Stimulated activated CD4-positive, alpha-beta T cell treated with anti-CD3 and anti-CD28 coated beads, Interleukin-4, amount 100 ng/mL, for 1 hour (primary cell): Measurements from ENCODE around the gene CLEC20A.

Experiments
- DNase-seq: peaks from one replicate; pipeline ENCODE4 v3.0.0-alpha.2; 2020

The CLEC20A gene

DNA sequence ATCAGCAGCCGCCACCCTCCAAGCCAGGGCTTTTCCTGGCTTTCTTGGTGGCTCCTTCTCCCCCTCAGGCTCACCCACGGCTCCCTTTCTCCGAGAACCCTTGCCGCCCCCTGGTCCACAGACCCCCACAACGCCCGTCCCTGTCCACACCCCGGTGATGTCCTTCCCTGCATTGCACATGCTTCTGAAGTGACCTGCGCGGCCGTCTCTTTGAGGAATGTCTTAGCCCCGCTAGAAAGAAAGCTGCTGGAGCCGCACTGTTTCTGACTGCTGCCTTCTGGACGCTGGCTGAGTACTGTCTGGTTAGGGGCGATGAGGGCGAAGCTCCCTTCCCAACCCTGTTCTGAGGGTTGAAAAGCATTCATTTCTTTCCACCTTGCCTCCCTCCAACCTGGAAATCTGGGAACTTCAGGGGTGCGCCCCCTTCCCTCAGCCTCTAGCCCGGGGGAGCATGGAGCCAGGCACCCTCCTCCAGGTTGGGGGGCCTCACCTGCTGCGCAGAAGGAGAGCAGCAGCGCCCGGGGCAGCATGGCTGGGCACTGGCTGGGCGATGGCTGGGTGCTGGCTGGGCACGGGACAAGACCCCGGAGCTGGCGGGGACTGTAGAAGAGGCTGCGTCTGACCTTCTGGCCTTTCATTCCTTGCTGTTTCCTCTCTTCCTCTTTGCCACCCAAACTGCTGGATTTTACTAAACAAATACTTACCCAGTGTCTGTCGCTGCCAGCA is at the start of gene CLEC20A:
CLEC20A (minus strand) TSS at position 555 of the 726 bp plus-strand sequence; CDS start at position 530, 25 bp downstream.
- DNase-seq: no peak

DNA sequence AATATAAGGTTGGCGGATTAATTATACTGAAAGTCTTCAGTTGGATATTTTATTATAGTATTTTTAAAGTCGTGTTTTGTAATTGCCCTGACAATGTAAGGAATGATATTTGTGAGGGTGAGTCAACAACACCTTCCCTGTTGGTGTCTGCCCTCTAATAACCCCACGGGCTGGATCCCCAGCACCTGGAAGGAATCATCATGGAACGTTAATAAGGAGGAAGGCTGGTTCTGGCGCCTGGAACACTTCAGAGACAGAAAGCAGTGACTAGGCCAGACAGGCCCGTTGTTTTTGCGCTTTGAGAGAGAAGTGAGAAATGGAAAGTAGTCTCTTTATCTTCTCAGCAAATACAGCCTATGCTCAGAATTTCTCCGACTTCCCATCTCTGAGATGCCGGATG is 47.8 kb upstream of the CLEC20A start:
- DNase-seq: no peak

DNA sequence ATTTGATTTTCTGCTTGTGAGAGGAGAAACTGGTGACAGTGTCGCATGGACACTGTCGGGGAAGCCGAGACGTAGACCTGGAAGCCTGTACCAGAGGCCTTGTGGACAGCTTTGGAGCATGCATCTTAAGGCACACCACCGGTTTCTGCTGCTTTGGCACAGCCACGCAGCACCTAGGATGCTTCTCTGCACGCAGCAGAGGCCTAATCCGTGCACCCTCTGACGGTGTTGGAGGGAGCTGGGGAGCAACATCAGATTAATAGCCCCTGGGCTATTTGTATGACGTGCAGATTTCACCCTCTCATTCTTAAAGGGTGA is 46.5 kb upstream of the CLEC20A start:
- no peak for DNase-seq

GRCh38 chr1:178542554-178543289 is 46.0 kb upstream of the CLEC20A start:
- DNase-seq: peak; percentile 86

- DNase-seq: peak; percentile 43
Measured at GRCh38 chr1:178541829-178542553, 45.2 kb upstream of the CLEC20A start.

- no peak for DNase-seq
Measured at GRCh38 chr1:178541379-178541778, 44.6 kb upstream of the CLEC20A start.

DNA sequence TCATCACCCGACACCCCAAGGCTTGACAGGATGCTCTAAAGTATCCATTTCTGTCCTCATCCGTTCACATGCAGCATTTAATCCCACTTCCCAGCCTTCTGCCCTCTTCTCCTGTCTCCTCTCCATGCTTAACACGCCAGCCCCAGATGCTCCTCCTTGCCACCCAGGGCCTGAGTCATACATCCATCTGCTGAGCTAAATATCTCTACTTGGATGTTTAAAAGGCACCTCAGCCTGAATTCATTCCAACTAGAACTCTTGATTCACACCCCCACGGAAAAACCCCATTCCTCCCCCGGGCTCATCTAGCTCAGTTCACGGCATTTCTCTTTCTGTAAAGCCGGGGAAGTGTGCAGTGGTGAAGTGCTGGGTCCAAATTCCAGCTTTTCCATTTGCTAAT is 43.9 kb upstream of the CLEC20A start:
- DNase-seq: no peak

- no peak for DNase-seq
Measured at GRCh38 chr1:178540204-178540603, 43.4 kb upstream of the CLEC20A start.

DNA sequence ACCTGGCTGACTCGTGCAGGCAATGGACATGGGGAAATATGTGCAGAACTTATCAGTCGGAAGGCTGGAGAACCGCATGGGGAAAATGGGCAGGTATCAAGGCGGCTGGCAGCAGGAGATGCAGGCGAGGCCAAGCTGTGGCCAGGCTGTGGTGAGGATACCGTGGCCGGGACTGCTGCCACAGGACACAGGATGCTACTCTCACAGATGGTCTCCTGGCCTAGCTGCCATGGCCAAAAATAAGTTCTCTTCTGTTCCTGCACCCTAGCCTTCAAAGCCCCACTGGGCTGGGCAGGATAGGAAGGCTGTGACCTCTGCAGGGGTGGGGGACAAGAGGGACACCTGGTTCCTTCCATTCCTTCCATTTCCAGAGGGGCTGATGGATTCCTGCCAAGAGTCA is 42.5 kb upstream of the CLEC20A start:
- DNase-seq: no peak

- DNase-seq: no peak
Measured at GRCh38 chr1:178538192-178538916, 41.6 kb upstream of the CLEC20A start.

GRCh38 chr1:178537382-178538090 is 40.8 kb upstream of the CLEC20A start:
- DNase-seq: no peak

DNA sequence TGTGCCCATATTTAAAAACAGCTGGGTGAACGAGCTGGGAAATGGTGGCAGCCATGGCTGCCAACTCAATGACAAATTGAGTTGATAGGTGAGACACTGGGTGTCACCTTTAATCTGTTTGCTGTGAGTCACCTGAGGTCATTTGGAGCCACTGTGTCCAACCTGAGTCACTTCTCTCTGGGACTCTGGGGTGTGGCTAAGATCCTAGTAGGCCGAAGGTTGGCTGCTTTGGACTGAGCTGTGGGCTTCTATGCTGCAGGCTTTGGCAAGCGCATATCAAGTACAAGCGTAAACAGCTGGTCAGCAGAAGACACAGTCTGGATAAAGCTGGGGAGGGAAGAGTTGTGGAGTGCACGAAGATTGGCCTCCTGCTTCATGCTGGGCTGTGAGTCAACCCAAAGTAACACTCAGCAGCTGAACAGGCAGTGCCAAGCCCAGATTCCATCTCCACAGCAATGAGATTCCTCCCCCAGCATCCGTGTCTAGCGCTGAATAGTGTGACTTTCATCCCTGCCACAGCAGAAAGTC is 40.1 kb upstream of the CLEC20A start:
- no peak for DNase-seq

DNA sequence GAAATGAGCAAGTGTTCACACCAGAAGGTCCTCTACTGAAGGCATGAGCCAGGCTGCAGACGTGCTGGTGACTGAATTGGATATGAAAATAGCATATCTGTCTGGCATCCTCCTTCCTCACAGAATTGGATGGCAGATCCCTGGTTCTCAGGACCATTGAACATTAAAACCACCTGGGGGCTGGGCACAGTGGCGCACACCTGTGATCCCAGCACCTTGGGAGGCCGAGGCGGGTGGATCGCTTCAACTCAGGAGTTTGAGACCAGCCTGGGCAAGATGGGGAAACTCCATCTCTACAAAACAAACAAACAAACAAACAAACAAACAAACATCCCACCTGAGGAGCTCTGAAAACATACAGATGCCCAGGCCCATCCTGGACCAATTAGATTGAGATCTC is 39.6 kb upstream of the CLEC20A start:
- no peak for DNase-seq

GRCh38 chr1:178534137-178534868 is 37.5 kb upstream of the CLEC20A start:
- DNase-seq: no peak

GRCh38 chr1:178533121-178533946 is 36.6 kb upstream of the CLEC20A start:
- DNase-seq: no peak

- peak; percentile 75 for DNase-seq
Measured at GRCh38 chr1:178532392-178532791, 35.6 kb upstream of the CLEC20A start.

DNA sequence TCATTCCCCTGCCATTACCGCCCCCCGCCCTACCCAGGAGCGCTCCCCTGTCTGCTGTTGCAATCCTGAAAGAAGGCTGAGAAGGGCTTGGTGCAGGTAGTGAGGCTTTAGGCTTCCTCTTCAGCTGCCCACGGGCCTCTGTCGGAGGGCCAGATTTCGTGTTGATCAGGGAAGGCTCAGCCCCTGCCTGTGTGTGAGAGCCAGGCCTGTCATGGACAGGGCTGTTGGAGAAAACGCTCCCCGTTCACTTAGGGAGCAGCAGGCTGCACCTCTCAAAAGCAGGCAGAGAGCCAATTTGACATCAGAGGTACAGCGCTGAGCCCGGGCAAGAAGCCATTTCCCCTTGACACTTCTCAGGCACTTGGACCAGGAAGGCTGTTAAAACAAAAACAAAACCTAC is 35.1 kb upstream of the CLEC20A start:
- DNase-seq: no peak

- DNase-seq: no peak
Measured at GRCh38 chr1:178530502-178530901, 33.7 kb upstream of the CLEC20A start.

- no peak for DNase-seq
Measured at GRCh38 chr1:178530037-178530402, 33.3 kb upstream of the CLEC20A start.

DNA sequence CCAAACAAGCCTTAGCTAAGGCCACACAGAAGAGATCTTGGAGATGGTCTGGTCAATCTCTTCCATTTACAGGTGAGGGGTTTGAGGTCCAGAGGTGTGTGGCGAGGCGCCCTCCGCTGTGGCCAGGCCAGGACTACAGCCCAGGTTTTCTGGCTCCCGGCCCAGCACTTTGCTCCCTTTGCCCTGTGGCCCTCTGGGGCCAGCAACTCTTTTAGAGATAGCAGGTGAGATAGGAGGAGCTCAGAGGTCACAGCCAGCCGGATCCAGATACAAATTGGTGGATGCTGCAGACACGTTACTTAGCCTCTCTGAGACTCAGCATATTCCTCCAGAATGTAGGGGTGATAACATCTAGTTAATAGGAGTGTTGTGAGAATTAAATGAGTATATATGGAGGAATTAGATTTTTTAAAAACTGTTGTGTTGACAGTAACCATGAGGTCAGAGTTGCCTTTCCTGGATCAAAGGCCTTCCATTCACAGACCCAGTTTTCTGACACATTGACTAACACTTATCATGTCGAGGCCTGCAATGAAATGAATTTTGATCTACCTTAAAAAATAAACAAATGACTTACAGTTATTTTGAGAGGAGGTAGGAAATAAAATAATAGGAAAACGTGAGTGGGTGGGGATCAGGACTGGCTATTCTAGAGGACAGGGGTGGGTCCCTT is 32.7 kb upstream of the CLEC20A start:
- no peak for DNase-seq
